Measurements from ENCODE around the gene IDH3A. TPM values are rescaled to one million over a fixed set of nuclear protein-coding genes. Genes with fewer than 3 reads are reported as not detected.

The IDH3A gene
- 40.0 TPM for total RNA-seq

DNA sequence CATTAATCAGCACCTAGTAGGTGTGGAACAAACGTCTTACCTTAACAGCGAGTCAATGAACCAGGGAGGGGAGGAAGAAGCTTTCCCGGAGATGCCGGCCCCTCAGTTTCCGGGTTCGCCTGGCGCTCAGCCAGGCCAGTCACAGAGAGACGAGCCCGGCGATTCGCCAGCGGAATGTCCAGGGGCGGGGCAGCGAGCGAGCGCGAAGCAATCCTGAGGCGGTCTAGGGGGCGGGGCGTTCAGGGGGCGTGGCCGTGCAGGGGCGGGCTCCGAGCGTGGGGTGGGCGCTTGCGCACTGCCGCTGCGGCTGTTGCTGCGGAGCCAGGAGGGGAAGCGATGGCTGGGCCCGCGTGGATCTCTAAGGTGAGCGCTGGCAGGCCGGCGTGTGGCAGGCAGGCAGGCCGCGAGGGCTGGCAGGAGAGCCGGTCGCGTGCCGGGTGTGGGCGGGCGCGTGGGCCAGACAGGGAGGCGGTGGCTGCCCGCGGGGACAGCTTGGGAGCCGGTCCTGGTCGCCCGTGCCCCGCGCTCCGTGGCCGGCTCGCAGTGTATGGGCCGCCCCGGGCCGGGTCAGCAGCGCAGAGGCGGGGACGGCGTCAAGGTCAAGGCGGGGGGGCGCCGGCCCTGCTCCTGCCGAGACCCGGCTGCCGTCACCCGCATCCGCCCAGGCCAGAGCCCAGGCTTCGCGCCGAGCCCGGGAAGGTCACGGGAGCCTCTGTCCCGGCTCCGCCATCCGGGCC is at the start of gene IDH3A:
Gene IDH3A (plus strand): TSS at position 295 of the 737 bp plus-strand sequence. CDS start 42 bp downstream, at position 337.
- DNase-seq, result peak; percentile 96

GRCh38 chr15:78100886-78101285 is 48.3 kb upstream of the IDH3A start:
- no peak for DNase-seq

DNA sequence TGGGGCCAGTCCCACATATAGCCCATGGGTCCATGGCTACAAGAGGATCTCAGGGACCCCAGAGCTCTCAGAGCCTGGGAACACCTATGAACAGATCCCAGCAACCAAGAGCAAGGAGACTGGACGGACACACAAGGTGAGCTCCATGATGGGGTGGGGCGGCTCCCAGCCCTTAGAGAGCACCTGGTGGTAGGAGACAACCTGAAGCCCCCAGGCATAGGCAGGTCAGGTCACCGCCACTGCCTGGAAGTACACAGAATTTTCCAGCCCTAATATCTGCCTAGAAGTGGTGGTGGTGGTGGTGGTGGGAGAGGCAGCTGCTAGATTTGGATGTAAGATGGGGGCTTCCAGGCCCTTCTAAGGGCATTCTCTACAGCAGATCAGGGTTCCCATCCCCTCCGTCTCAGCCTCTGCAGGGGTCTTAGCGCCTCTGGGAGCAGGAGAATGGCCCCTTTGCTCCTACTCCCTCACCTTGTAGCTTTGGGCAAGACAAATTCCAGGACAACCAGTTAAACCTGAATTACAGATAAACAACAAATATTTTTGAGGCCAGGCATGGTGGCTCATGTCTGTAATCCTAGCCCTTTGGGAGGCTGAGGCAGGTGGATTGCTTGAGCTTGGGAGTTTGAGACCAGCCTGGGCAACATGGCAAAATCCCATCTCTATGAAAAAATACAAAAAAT is 47.6 kb upstream of the IDH3A start:
- no peak for DNase-seq

DNA sequence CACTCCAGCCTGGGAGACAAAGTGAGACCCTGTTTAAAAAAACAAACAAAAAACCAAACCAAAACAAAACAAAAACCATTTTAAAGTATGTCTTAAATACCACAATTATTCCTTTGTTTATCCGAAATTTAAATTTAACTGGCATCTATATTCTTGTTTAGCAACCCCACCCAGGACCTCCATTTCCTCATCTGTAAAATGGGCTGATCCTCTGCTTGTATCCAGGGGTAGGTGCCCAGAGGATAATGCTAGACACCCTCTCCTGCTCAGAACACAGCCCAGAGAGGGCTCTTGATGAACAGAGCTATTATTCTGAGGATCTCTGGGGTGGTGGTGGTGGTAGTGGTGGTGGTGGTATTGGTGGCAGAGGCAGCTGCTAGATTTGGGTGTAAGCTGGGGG is 47.0 kb upstream of the IDH3A start:
- no peak for DNase-seq

DNA sequence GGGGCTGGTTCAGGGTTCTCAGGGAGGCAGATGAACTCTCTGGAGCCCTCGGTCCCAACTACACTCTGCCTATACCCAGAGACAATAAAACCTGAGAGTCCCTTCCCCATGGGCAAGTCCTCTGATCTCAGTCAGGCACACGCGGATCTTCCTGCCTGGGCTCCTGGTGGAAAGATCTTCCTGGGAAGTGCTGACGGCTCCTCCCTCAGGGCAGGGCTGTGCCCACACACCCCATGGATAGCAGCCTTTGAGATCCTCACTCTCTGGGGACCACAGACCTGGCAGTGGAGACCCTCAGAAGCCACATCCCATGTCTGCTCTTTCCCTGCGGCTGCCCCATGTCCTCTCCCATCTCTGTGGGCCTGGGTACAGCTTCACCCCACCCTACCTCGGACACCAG is 46.4 kb upstream of the IDH3A start:
- DNase-seq, result no peak

DNA sequence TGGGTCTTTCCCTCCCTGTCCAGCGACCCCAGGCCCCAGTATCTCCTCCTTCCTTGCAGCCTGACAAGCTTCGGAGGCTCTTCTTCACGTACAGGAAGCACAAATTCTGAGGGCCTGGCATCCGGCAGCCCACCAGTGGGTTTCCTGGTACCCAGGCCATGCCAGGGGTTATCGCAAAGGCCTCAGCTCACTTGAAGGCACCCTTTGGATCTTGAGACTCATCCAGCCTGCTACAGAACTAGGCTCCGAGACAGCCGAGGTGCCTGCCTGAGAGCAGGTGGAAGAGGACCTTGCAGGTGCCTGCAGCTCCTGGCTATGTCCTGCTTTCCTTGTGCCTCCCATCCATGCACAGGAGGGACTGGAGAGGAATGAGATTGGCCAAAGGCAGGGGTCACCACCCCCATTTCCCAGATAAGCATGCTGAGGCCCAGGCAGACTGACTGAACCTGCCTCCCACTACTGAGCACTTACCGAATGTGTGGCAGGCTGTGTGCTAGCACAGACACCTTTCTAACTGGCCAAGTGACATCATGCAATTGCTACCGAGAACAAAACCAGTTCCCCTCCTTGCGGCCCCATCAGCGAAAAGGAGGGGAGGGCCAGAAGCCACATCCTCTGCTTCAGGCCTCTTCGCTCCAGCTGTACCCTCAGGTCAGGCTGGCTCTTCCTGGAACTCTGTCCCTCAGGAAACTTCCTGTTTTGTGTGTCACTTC is 45.6 kb upstream of the IDH3A start:
- DNase-seq, result no peak

DNA sequence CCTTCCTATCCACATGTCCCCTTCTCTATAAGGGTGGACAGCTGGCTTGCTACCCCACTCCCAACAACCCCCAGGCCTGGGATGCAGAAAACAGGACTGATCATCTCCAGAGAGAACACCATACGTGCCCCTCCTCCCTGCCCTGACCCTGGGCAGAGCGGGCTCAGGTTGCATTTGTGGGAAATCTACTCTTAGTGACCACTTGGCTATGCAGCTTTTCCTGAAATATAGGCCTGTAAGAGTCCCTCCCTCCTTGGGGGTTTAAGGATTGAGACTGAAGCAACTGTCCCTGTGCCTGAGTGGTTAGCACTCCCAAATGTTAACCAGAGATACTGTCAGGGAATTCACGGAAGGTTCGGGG is 45.1 kb upstream of the IDH3A start:
- no peak for DNase-seq

- no peak for DNase-seq
Measured at GRCh38 chr15:78104566-78105475, 44.3 kb upstream of the IDH3A start.

DNA sequence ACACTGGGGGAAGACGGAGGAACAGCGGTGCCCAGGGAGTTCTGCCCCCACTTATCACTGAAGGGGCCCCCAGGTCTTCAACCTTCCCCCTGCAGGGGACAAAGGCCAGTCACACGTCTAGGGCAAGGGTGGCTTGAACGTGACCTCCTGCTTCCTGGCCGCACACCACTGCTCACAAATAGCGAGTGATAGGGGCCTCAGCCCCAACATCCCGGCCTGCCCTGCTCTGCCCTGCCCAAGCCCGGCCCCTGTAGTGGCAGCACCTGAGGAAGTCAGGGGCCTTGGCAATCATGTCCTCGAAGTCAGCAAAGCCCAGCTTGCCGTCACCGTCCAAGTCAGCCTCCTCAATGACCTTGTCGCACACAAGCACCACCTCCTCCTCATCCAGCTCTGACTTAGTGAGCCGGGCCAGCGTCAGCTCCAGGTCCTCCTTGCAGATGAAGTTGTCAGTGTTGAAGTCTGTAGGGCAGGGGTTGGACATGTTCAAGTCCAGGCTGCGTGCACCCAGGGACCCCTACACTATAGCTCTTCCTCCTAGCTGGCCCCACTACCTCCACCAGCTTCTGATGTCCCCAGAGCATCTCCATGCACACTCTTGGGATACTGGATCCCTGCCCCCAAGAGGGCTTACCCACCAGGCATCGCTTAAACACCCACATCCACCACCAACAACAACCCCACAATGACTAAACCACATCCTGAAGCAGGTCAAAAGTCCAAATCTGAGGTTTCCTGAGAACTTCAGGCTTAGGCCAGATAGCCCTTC is 43.5 kb upstream of the IDH3A start:
- no peak for DNase-seq

DNA sequence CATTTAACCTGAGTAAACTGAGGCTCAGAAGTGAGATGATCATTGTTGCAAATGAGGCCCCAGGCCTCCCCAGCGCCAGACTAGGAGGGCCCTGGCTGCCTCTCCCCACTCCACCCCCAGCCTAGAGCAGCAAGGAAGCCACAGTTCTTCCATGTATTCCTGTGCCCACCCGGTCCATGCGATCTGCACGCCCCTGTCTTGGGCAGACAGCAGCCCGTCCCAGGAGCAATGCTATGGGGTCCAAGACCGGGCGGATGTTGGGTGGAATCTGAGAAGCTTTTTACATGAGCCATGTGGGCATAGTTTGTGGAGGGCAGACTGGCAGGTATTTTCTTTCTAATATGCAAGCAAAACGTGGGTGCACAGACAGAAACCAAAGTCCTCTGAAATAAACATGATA is 41.7 kb upstream of the IDH3A start:
- no peak for DNase-seq

DNA sequence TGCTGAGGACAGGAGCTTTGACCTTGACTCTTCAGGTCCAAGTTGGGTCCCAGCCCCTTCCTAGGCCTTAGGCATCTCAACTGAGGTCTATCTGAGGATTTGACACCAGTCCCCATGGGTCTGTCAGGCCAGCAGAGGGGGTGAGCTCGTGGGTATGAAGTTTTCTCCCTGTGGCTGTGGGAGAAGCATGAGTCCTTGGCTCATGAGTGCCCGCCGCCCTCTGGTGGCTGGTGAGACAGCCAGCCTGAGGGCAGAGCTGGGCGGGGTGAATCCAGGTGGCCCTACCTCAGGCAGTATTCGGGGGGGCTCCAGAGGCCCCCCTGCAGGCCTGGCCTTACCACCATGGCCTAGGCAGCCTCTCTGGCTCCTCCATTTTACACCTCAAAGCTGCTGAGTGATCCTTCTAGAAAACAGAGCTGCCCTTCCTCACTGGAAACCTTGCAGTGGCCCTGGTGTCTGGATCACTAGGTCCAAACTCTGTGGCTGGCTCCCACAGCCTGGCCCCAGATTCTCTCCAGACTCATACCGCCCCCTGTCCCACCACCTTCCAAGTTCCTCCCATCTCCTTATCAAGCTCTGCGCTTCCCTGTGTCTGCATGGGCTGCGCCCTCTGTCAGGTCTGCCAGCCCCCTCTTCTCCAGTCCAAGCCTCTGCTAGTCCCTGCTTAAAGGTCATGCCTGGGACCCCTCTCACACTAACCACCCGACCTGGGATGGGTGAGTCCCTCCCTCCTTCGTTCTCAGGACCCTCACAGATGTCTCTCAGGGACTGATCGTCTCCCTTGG is 40.7 kb upstream of the IDH3A start:
- peak; percentile 50 for DNase-seq

DNA sequence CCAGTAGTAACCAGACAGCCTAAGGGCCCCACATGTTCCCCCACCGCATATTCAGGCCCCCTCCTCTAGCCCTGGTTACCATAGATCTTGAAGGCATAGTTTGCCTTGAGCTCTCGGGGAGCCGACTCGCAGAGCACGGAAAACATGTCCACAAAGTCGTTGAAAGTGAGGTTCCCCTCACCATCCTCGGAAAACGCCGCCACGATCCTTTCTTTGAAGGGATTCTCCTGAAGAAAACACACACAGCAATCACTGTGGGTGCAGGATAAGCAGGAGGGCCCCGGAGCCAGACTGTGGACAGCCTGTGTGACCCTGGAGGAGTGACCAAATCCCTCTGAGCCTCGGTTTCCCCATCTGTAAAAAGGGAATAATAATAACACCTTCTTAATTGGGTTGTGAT is 40.0 kb upstream of the IDH3A start:
- no peak for DNase-seq

DNA sequence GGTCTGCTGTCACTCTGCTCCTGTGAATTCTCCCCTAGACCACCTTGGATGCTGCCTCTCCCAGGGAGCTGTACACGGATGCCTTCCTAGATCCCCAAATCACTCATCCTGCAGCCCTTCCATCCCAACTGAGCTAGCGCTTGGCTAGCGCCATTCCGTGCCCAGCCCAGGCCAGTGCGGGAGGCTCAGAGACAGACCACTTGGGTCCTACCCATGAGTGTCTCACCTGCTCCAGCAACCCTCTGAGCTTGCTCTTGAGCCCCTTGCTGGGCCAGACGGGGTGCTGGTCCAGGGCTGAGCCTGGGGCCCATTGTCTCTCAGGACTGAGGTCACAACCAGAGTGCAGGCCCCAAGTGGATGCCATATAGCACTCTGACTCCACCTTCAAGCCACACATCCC is 39.1 kb upstream of the IDH3A start:
- DNase-seq, result no peak

GRCh38 chr15:78110916-78111475 is 38.2 kb upstream of the IDH3A start:
- no peak for DNase-seq

- DNase-seq, result no peak
Measured at GRCh38 chr15:78111788-78112187, 37.4 kb upstream of the IDH3A start.

DNA sequence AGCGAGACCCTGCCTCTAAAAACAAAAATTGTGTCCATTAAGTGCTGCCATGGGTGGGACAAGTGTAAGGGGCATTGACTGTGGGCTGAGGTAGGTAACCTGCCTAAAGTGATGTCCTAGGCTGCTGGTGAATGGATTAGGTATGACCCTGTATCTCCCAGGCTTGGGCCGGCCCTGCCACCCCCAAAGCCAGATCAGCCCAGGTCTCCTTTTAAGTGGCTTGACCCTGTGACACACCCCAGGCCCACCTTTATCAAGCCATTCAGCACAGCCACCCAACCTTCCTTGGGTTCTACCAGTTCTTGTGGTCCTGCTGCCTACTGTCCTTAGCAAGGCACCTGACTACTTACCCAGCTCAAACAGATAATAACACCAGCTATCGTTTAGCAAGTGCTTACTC is 36.6 kb upstream of the IDH3A start:
- DNase-seq, result no peak

DNA sequence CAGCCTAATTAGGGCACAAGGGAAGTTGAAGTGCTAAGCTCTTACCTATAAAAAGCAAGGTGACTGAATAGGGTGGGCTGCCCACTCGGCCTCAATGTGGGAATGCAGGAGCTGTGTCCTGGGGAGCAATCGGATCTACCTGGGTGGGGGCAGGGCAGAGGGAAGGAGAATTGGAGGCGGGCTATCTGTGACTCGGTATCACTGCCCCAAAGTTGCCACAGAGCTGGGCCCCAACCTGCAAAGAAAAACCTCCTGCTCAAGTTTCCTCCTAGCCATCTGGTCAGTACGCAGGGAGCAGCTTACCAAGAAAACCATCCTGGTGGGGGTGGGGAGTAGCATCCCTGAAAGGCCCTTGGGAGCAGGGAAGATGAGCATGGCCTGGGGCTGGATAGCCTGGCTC is 28.6 kb upstream of the IDH3A start:
- no peak for DNase-seq

DNA sequence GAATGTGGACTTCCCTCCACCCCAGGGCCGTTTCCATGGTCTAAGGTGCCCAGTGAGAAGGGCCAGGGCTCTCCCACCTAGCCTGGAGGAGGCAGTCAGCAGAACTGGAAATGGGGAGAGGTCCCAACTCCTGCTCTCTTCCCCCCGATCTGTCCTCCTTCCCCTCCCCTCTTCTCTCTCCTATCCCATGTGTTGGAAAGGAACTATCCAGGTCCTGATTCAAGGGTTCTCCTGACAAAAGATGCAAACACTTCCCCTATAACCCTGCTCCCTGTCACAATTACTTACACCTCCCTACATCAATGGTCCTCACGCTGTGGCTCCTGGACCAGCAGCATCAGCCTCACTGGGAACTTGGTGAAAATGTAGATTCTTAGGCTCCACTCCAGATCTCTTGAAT is 23.9 kb upstream of the IDH3A start:
- no peak for DNase-seq

DNA sequence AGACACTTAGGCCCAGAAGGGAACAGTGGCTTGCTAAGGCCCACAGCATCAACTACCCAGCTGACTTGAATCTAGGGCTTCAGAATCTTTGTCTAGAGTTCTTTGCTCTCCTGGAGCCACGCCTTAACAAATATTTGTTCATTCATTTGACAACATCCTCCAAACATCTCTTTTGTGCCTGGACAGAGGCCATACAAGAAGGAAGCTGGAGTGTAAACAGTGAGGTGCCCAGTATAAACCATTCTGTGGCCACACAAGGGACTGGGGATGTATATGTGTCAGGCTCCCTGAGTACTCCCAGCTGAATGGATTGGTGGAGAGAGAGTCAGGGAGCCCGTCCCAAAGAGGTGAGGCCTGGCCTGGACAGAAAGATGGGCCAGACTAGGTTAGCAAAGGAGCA is 21.3 kb upstream of the IDH3A start:
- DNase-seq, result no peak

- no peak for DNase-seq
Measured at GRCh38 chr15:78129077-78129750, 19.9 kb upstream of the IDH3A start.

Measured in skin of body (tissue), 2 donors.